Measurements from ENCODE around the gene IL23A.

IL23A gene

DNA sequence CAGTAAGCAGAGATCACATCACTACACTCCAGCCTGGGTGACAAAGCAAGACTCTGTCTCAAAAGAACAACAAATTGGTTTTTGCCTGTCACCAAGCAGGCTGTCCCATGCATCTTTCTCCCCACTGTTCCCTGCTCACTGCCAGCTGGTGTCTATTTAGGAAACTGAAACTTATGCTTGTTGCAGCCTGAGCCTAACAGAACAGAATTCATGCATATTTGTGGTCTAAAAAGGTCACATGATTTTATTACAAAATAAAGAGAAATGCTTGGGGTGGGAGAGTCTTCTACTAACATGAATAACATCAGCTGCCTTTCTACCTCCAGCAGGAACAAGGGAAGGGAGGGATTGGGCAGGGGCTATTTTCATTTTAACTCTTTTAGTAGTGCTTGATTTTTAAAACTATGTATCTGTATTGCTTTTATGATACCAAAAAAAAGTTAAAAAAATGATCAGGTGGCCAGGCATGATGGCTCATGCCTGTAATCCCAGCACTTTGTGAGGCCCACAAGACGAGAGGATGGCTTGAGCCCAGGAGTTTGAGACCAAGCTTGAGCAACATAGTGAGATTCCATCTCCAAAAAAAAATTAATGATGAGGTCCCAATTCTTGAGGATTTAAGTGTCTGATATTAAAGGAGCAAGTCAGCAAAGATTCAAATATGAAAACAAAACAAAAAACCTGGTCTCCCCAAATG is 20.3 kb downstream of the IL23A start:
- POLR2A ChIA-PET, result interaction anchor here (0.5 to 3.6 kb wide), 13 partner anchors 8 to 278 kb away, joined by 3 to 29 read pairs (median 6); partner anchors contain the start of genes COQ10A, IL23A, PAN2 and RNF41
- CTCF ChIA-PET, result interaction anchor here (1.1 to 4.5 kb wide), 18 partner anchors 8 to 169 kb away, joined by 3 to 30 read pairs (median 5); partner anchors contain the start of genes ANKRD52, CNPY2, PAN2 and SMARCC2
- TF ChIP-seq, protein P1, sequence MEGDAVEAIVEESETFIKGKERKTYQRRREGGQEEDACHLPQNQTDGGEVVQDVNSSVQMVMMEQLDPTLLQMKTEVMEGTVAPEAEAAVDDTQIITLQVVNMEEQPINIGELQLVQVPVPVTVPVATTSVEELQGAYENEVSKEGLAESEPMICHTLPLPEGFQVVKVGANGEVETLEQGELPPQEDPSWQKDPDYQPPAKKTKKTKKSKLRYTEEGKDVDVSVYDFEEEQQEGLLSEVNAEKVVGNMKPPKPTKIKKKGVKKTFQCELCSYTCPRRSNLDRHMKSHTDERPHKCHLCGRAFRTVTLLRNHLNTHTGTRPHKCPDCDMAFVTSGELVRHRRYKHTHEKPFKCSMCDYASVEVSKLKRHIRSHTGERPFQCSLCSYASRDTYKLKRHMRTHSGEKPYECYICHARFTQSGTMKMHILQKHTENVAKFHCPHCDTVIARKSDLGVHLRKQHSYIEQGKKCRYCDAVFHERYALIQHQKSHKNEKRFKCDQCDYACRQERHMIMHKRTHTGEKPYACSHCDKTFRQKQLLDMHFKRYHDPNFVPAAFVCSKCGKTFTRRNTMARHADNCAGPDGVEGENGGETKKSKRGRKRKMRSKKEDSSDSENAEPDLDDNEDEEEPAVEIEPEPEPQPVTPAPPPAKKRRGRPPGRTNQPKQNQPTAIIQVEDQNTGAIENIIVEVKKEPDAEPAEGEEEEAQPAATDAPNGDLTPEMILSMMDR (IDR thresholded peaks at IDR 0.05; ENCODE audit: control extremely low read depth, extremely low read depth, low read depth, missing control alignments), result no peak
- DNase-seq (ENCODE audit: extremely low spot score), result no peak

DNA sequence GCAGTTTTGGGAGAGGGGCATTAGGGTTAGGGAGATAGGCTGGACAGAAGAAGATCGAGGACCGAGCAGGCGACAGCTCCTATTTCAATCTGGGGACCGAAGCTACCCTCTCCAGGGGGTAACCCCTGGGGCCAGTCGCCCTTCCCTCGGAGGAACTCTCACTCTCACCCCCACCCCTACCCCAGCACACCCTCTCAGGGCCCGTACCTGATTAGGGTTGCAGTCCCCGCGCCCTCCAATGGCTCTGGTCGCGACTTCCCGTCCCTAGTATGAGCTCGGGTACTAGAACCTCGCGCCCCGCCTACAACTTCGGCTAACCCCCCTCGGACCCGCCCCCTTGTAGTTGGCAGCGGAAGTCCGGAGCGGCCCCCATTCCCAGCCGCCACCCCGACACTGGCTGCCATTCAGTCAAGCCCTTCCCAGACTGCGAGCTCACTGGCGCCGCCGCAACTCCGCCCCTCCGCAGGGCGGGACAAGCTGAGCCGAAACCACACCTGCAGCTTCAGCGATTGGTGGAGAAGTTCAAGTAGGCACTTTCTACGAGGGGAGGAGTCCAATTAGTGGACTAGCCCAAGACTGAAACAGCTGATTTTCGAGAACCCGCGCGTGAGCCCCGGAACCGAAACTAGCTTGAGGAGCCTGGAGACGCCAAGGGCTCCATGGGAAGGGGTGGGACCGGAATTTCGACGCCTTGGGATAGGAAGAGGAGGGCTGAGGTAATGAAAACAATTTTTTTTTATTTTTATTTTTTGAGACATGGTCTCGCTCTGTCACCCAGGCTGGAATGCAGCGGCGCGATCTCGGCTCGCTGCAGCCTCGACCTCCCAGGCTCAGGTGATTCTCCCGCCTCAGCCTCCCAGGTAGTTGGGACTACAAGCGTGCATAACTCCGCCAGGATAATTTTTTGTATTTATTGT is 21.4 kb downstream of the IL23A start, which contains the start of gene STAT2:
TSS of gene STAT2 (minus strand) at position 257 of the 917 bp plus-strand sequence. CDS start 3,536 bp downstream, outside the sequence.
- CTCF ChIA-PET, result interaction anchor here (0.7 to 4.5 kb wide), 26 partner anchors 9 to 362 kb away, joined by 3 to 30 read pairs (median 4); partner anchors contain the start of genes CNPY2, PAN2, SMARCC2 and ZC3H10

DNA sequence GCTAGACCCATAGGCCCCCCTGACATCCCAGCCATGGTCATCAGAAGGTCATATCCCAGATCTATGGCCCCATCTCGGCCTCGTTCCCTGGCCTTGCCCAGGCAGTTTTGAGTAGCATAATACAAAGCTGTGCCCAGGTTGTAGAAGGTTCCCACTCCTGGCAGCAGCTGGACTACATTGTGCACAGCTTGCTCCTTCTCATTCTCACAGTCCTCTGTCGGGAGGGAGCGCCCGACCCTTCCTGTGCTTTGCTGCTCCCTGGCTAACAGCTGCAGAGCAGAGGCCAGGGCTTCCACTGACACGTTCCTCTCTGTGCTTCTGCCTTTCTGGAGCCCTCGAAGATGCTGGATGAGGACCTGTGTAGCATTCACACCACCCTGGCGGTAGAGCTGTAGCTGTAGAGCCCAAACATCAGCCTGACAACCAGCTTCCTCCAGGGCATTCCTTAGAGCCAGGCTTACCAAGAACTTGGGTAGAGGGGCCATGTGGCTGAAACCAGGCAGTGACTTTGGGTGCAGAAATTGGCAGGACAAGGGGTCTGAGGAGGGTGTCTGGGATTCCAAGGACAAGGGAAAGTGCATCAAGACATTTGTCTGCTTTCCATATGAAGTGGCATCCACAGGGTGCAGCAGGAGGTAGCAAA is 22.9 kb downstream of the IL23A start:
- POLR2A ChIA-PET, result interaction anchor here (0.6 to 3.6 kb wide), 2 partner anchors 11 to 47 kb away, joined by 5 to 29 read pairs; no protein-coding TSS in a partner anchor
- CTCF ChIA-PET, result interaction anchor here (0.8 to 4.5 kb wide), 8 partner anchors 13 to 275 kb away, joined by 3 to 30 read pairs (median 6); partner anchors contain the start of genes ANKRD52, CNPY2, IL23A and PAN2
- TF ChIP-seq, protein P1 (IDR thresholded peaks at IDR 0.05; ENCODE audit: control extremely low read depth, extremely low read depth, low read depth, missing control alignments), result no peak
- no peak for DNase-seq (ENCODE audit: extremely low spot score)

More for the DNA sequence above, 21.4 kb downstream of the IL23A start, which contains the start of gene STAT2:
- peak; percentile 96 for DNase-seq (ENCODE audit: extremely low spot score)
- TF ChIP-seq, protein P1 (IDR thresholded peaks at IDR 0.05; ENCODE audit: control extremely low read depth, extremely low read depth, low read depth, missing control alignments), result no peak
- POLR2A ChIA-PET, result interaction anchor here (0.5 to 3.6 kb wide), 26 partner anchors 9 to 1253 kb away, joined by 3 to 29 read pairs (median 4); partner anchors contain the start of genes CNPY2, COQ10A, CS and PAN2

DNA sequence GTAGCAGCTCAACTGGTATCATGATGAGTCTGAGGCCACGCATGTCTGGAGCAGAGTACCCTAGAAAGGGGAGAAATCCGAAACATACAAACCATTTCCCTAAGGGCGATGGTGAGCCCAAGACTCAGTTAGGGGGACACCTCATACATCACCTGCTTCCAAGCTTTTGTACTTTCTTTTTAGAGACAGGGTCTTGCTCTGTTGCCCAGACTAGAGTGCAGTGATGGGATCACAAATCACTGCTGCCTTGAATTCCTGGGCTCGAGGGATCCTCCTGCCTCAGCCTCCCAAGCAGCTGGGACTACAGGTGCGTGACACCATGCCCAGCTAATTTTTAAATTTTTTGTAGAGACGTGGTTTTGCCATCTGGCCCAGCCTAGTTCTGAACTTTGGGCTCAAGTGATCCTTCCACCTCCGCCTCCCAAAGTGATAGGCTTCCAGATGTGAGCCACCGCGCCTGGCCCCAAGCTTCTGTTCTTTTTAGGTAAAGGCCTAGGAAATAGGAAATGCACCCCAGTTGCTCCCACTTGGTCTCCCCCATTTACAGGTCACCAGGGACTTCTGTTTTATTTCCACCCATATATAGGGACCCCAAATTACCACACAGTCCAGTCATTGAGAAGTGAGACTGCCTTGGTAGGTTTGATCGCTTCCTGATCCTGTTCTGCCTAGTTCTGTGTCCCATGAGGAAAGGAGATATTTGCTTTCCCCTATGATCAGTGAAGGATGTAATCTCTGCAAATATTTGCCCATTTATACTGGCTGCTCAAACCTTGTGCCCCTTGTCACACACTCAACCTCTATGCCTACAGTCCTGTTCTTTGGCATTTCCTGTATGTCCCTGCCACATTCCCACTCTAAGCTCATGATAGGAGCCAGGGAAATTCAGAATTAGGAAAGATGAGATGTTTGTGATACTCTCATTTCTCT is 23.7 kb downstream of the IL23A start, which contains the start of gene APOF:
TSS of gene APOF (minus strand) at position 728 of the 930 bp plus-strand sequence. CDS start at position 616, 112 bp downstream.
- TF ChIP-seq, protein P1 (IDR thresholded peaks at IDR 0.05; ENCODE audit: control extremely low read depth, extremely low read depth, low read depth, missing control alignments), result no peak
- no peak for DNase-seq (ENCODE audit: extremely low spot score)
- CTCF ChIA-PET, result interaction anchor here (0.8 to 4.3 kb wide), 5 partner anchors 24 to 104 kb away, joined by 3 to 30 read pairs (median 3); partner anchors contain the start of genes ANKRD52 and IL23A
- POLR2A ChIA-PET, result interaction anchor here (0.6 to 3.6 kb wide), 2 partner anchors 12 to 46 kb away, joined by 5 to 29 read pairs; no protein-coding TSS in a partner anchor

DNA sequence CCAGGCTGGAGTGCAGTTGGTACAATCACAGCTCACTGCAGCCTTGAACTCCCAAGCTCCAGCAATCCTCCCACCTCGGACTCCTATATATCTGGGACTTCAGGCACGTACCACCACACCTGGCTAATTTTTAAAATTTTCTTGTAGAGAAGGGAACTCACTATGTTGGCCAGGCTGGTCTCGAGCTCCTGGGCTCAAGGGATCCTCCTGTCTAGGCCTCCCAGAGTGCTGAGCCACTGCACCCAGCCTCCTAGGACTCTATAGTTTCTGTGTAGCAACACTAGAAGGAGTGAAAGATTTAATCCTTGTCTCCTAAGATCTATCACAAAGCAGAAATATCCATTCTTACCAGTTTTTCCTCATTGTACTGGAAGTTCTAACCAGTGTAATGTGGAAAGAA is 28.3 kb downstream of the IL23A start:
- ChIA-PET POLR2A (interaction anchor here (0.7 kb wide), 1 partner anchor 110 kb away, joined by 4 read pairs; no protein-coding TSS in a partner anchor), CTCF (interaction anchor here (1.5 to 1.8 kb wide), 2 partner anchors 10 to 13 kb away, joined by 4 to 8 read pairs; no protein-coding TSS in a partner anchor)
- TF ChIP-seq, protein P1 (IDR thresholded peaks at IDR 0.05; ENCODE audit: control extremely low read depth, extremely low read depth, low read depth, missing control alignments), result no peak
- DNase-seq (ENCODE audit: extremely low spot score), result no peak

Measured in GM10248 (cell line).